Right hindlimb (tissue), 1 donor: ENCODE data around the gene GP1BB.

Source experiments
- DNase-seq: peaks from one replicate; pipeline ENCODE4 v3.0.0-alpha.2; 2018

Gene GP1BB

GRCh38 chr22:19727310-19728150 is 4.2 kb downstream of the GP1BB start:
- DNase-seq, result no peak

- DNase-seq, result no peak
Observed at GRCh38 chr22:19728271-19728670, 4.9 kb downstream of the GP1BB start.

GRCh38 chr22:19728836-19729235 is 5.5 kb downstream of the GP1BB start:
- no peak for DNase-seq

GRCh38 chr22:19729507-19729906 is 6.2 kb downstream of the GP1BB start:
- no peak for DNase-seq

- DNase-seq, result no peak
Observed at GRCh38 chr22:19730198-19730597, 6.9 kb downstream of the GP1BB start.

GRCh38 chr22:19730655-19731360 is 7.5 kb downstream of the GP1BB start:
- peak; percentile 90 for DNase-seq

- DNase-seq, result no peak
Observed at GRCh38 chr22:19731361-19732135, 8.2 kb downstream of the GP1BB start.

GRCh38 chr22:19732403-19733113 is 9.2 kb downstream of the GP1BB start:
- DNase-seq, result no peak

GRCh38 chr22:19733755-19734154 is 10.4 kb downstream of the GP1BB start:
- no peak for DNase-seq

GRCh38 chr22:19734163-19734562 is 10.8 kb downstream of the GP1BB start:
- no peak for DNase-seq

- no peak for DNase-seq
Observed at GRCh38 chr22:19734837-19735382, 11.6 kb downstream of the GP1BB start.

GRCh38 chr22:19735665-19736510 is 12.5 kb downstream of the GP1BB start:
- DNase-seq, result no peak

- no peak for DNase-seq
Observed at GRCh38 chr22:19737846-19738663, 14.7 kb downstream of the GP1BB start.

- no peak for DNase-seq
Observed at GRCh38 chr22:19738664-19739447, 15.5 kb downstream of the GP1BB start.

- no peak for DNase-seq
Observed at GRCh38 chr22:19739448-19739895, 16.1 kb downstream of the GP1BB start.

GRCh38 chr22:19739911-19740449 is 16.6 kb downstream of the GP1BB start:
- DNase-seq, result no peak

GRCh38 chr22:19740586-19740985 is 17.2 kb downstream of the GP1BB start:
- DNase-seq, result no peak

GRCh38 chr22:19741053-19741452 is 17.7 kb downstream of the GP1BB start:
- DNase-seq, result no peak
